ENCODE data around the gene CDH20. TPM values are rescaled to one million over a fixed set of nuclear protein-coding genes. Genes with fewer than 3 reads are reported as not detected.

The CDH20 gene
- total RNA-seq, 2 donors from 2014 or later, result not detected

DNA sequence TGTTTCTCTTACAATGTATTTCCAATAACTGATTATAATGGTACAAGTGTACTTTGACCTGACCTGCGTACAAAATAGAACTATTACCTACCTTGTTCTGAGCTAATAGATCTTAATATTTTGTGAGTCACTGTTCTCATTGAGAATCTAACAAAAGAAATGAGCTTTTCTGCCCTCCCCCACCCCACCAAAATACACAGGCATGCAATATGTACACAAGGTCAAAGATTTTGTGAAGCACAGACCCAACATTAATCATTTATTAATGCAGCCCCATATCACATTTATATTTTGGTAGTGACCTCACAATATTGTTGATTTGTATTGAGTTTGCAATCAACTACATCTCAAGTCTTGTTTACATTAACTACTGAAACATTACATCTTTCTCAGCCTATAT, 86.5 kb downstream of the CDH20 start:
- Histone ChIP-seq H3K9ac (ENCODE audit: low read depth in 2 of 2, low read length in 2 of 2) (no peak overlapping the region), H3K27me3 (no peaks in the 10 kb centered on the region), H3K27ac (no peak overlapping the region), H3K9me3 (no peaks in the 10 kb centered on the region), H3K4me3 (no peak overlapping the region), H3K4me1 (no peaks in the 10 kb centered on the region), H3K36me3 (no peaks in the 10 kb centered on the region)
- TF ChIP-seq, protein P1, sequence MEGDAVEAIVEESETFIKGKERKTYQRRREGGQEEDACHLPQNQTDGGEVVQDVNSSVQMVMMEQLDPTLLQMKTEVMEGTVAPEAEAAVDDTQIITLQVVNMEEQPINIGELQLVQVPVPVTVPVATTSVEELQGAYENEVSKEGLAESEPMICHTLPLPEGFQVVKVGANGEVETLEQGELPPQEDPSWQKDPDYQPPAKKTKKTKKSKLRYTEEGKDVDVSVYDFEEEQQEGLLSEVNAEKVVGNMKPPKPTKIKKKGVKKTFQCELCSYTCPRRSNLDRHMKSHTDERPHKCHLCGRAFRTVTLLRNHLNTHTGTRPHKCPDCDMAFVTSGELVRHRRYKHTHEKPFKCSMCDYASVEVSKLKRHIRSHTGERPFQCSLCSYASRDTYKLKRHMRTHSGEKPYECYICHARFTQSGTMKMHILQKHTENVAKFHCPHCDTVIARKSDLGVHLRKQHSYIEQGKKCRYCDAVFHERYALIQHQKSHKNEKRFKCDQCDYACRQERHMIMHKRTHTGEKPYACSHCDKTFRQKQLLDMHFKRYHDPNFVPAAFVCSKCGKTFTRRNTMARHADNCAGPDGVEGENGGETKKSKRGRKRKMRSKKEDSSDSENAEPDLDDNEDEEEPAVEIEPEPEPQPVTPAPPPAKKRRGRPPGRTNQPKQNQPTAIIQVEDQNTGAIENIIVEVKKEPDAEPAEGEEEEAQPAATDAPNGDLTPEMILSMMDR (IDR thresholded peaks at IDR 0.05), result no peak
- DNase-seq, result no peak
- intact Hi-C loops (cut with DNase I), result no loop called here

DNA sequence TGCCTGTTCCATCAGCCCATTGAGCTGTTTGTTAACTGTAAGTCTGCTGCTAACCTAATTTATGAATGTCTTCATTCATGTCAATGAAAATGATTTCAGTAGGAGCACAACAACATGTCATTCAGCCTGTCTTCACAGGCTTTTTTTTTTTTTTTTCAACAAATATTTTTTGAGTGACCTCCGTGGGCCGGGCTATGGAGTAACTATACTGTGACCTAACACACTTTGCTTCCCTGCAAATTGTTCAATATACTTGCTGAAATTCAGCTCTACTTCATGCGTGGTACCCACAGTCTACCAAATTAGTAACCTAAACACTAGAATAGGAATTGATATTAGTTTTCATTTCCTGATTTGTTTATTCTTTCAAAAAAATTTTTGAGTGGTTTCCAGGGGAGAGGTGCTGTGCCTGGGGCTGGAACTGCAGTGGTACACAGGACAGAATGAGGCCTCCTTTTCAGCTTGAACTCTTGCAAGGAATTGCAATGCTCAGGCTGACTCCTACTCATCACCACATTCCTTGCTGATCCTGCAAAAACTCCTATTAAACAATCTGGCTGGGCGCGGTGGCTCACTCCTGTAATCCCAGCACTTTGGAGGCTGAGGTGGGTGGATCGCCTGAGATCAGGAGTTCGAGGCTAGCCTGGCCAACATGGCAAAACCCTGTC, 87.1 kb downstream of the CDH20 start:
- no peak for DNase-seq
- no peak overlapping the region for H3K9ac ChIP-seq (ENCODE audit: low read depth in 2 of 2, low read length in 2 of 2)
- no peak overlapping the region for H3K27ac ChIP-seq
- H3K27me3 ChIP-seq, result no peaks in the 10 kb centered on the region
- H3K4me1 ChIP-seq, result no peaks in the 10 kb centered on the region
- intact Hi-C loops (cut with DNase I), result no loop called here
- TF ChIP-seq, protein P1 (IDR thresholded peaks at IDR 0.05), result no peak
- H3K4me3 ChIP-seq, result no peak overlapping the region
- no peaks in the 10 kb centered on the region for H3K9me3 ChIP-seq
- H3K36me3 ChIP-seq, result no peaks in the 10 kb centered on the region

DNA sequence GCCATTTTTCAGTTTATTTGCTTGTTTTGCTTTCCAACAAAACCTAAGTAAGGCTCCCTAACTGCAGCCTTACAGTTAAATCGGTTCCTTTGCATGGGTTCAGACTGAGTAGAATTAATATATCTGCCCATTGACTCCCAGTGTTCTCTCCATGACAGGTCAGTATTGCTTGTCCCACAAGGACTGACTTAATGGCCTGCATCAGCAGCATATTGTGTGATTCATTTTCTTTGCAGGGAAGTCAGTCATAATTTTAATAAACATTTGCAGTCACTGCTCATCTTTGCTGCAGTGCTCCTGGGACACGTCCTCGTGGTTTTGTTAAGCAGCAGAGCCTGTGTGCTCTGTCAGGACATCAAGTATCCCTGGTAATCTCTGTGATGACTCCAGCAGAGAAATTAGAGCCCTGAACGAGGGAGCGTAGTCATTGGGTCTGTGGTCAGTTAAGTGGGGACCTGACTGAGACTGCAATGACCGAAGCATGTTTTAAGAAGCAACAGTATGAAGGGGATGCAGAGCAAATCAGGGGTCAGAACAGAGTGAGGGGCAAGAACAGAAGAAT, 93.3 kb downstream of the CDH20 start:
- intact Hi-C loops (cut with DNase I), result no loop called here
- Histone ChIP-seq H3K4me1 (no peaks in the 10 kb centered on the region), H3K9ac (ENCODE audit: low read depth in 2 of 2, low read length in 2 of 2) (no peak overlapping the region), H3K27ac (no peak overlapping the region), H3K27me3 (no peaks in the 10 kb centered on the region), H3K4me3 (no peak overlapping the region), H3K9me3 (no peaks in the 10 kb centered on the region), H3K36me3 (no peaks in the 10 kb centered on the region)
- TF ChIP-seq, protein P1 (IDR thresholded peaks at IDR 0.05), result no peak
- DNase-seq, result no peak

DNA sequence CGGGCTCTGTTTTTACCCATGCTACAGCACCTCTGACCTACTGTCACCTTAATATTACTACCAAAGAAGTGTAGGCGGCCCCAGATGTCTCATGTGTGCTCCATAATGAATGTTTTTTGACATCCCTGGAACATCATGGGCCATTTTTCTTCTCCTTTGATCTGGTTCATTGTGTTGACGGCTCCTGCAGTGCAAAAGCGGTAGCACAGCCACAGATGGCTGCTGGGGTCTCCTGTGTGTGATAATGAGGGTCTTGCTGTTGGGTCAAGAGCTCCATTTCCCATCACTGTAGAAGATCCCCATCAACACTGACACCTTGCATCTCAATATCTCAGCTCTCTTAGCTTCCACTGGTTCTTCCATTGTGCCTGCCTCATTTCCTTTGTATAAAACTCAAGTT, 95.0 kb downstream of the CDH20 start:
- intact Hi-C loops (cut with DNase I), result no loop called here
- no peak overlapping the region for H3K27ac ChIP-seq
- H3K4me3 ChIP-seq, result no peak overlapping the region
- DNase-seq, result no peak
- H3K9me3 ChIP-seq, result no peaks in the 10 kb centered on the region
- H3K36me3 ChIP-seq, result no peaks in the 10 kb centered on the region
- no peaks in the 10 kb centered on the region for H3K4me1 ChIP-seq
- H3K9ac ChIP-seq (ENCODE audit: low read depth in 2 of 2, low read length in 2 of 2), result no peak overlapping the region
- TF ChIP-seq, protein P1 (IDR thresholded peaks at IDR 0.05), result no peak
- H3K27me3 ChIP-seq, result no peaks in the 10 kb centered on the region

DNA sequence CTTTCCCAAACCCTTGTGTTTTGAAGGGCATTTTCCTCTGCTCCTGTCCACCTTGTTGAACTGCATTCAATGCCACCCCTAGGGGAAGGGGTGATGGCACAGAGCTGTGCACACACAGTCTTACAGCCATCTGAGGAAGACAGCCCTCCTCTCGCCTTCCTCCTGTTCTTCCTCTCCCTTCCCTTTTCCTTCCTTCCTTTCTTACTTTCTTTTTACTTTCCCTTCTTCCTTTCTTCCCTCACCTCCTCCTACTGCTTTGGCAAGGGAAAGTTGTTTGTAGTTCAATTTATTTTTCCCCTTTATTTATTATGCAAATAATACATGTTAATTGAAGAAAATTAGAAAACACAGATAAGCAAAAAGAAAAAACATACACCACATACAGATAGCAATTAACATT, 99.4 kb downstream of the CDH20 start:
- DNase-seq, result no peak
- no peak overlapping the region for H3K9ac ChIP-seq (ENCODE audit: low read depth in 2 of 2, low read length in 2 of 2)
- TF ChIP-seq, protein P1 (IDR thresholded peaks at IDR 0.05), result no peak
- H3K36me3 ChIP-seq, result no peaks in the 10 kb centered on the region
- H3K4me1 ChIP-seq, result no peaks in the 10 kb centered on the region
- intact Hi-C loops (cut with DNase I), result no loop called here
- H3K4me3 ChIP-seq, result no peak overlapping the region
- no peak overlapping the region for H3K27ac ChIP-seq
- no peaks in the 10 kb centered on the region for H3K9me3 ChIP-seq
- no peaks in the 10 kb centered on the region for H3K27me3 ChIP-seq

All from colonic mucosa (tissue), 4 donors.